Natural killer cell (primary cell): ENCODE results near the gene NHERF1. TPM values are rescaled to one million over a fixed set of nuclear protein-coding genes. Genes with fewer than 3 reads are reported as not detected.

Experiments
- ATAC-seq, 3 donors: fragments of 150-1000 bp in 2 of 3; fragments of 200-7000 bp in 1 of 3; cut with Tn5 transposase; 1 replicate in 1 of 3; 2 replicates in 2 of 3; pipeline ENCODE4 v1.10.0; 2021; ENCODE audit warnings: mild to moderate bottlenecking in 2 of 3, moderate library complexity in 2 of 3
- DNase-seq, 2 donors: peaks; one replicate each; pipeline versions ENCODE4 v3.0.0 to v3.0.0-alpha.2; 2013 to 2021; ENCODE audit warnings: mixed read lengths in 1 of 2
- H3K27ac ChIP-seq: one replicate; pipeline ENCODE4 v1.5.1; 2013; ENCODE audit warnings: mild to moderate bottlenecking, low read length
- H3K27me3 ChIP-seq: one replicate; pipeline ENCODE4 v1.6.1; 2013; ENCODE audit warnings: low read length; ENCODE audit not compliant: control insufficient read depth, insufficient read depth
- H3K36me3 ChIP-seq: one replicate; pipeline ENCODE4 v1.6.1; 2013; ENCODE audit warnings: low read length; ENCODE audit not compliant: control insufficient read depth, insufficient read depth
- H3K4me1 ChIP-seq: one replicate; pipeline ENCODE4 v1.6.1; 2013; ENCODE audit warnings: low read length; ENCODE audit not compliant: control insufficient read depth, insufficient read depth
- H3K4me3 ChIP-seq: one replicate; pipeline ENCODE4 v1.5.1; 2013; ENCODE audit warnings: low read length
- H3K9me3 ChIP-seq: one replicate; pipeline ENCODE4 v1.6.1; 2013; ENCODE audit warnings: low read length; ENCODE audit not compliant: control insufficient read depth, insufficient read depth
- H3K27ac Mint-ChIP-seq, 2 donors: one replicate each; pipeline ENCODE4 v1.8.0; 2022; ENCODE audit warnings: mild to moderate bottlenecking in 2 of 2, mixed read lengths in 2 of 2, moderate library complexity in 1 of 2
- H3K27me3 Mint-ChIP-seq, 2 donors: one replicate each; pipeline ENCODE4 v1.8.0; 2022; ENCODE audit warnings: low read depth in 2 of 2, mixed read lengths in 2 of 2
- H3K36me3 Mint-ChIP-seq: one replicate; pipeline ENCODE4 v1.8.0; 2022; ENCODE audit warnings: mixed read lengths
- H3K4me1 Mint-ChIP-seq, 2 donors: one replicate each; pipeline ENCODE4 v1.8.0; 2022; ENCODE audit warnings: mixed read lengths in 2 of 2
- H3K4me3 Mint-ChIP-seq: one replicate; pipeline ENCODE4 v1.8.0; 2022; ENCODE audit warnings: mild to moderate bottlenecking, moderate library complexity, mixed read lengths
- H3K9me3 Mint-ChIP-seq, 2 donors: one replicate each; pipeline ENCODE4 v1.8.0; 2022; ENCODE audit warnings: mixed read lengths in 2 of 2
- WGBS: methylation state at CpG from one replicate; pipeline ENCODE4 v1.1.7; 2013; ENCODE audit warnings: missing lambda C conversion rate; ENCODE audit not compliant: insufficient coverage; 5-methylcytosine and 5-hydroxymethylcytosine counted together
- intact Hi-C: fragments of 100-400 bp; cut with micrococcal nuclease; formaldehyde crosslinking; loops from one replicate; pipeline ENCODE4 v1.14.2; 2022
- total RNA-seq, 4 donors: library from RNA; stranded (reverse); fragments of 120-200 nt in 1 of 4; gene quantifications; one replicate each; pipeline versions ENCODE4 v1.2.3 to v1.2.4, GENCODE V29; 2013 to 2022
- TF ChIP-seq, protein P1 (sequence below): fragments of 200-600 bp; IDR thresholded peaks from one replicate; pipeline ENCODE4 v1.8.0; 2022; ENCODE audit warnings: antibody characterized with exemption

NHERF1 gene
- total RNA-seq, 3 donors from 2014 or later (not counting 1 experiment from before 2014, with no cell fraction given): 323 to 372 (median 362) TPM

DNA sequence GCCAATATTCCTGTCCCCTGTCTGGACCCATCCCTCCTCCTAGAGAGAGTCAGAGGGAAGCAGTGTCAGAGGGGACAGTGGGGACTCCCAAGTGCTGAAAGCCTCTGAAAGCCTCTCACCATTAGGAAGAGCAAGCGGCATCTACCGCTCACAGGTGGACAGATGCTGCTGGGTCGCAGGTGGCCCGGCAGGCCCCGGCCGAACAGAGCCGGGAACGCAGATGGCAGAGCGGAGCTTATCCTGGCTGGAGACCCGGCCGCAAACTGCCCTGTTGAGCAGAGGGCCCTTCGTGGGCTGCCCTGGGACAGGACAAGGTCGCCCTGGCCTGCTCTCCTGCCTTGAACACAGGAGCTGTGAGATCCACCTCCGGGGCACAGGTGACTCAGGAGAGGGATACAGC is 50.7 kb downstream of the NHERF1 start:
- intact Hi-C loops: no loop called here
- no peak overlapping the region for H3K27ac ChIP-seq
- H3K9me3 ChIP-seq: no peaks in the 10 kb centered on the region
- no peaks in the 10 kb centered on the region for H3K9me3 Mint-ChIP-seq
- no peaks in the 10 kb centered on the region for H3K36me3 Mint-ChIP-seq
- no peaks in the 10 kb centered on the region for H3K4me1 ChIP-seq
- H3K36me3 ChIP-seq: peaks cover 56% of the 10 kb centered on the region
- no peaks in the 10 kb centered on the region for H3K27me3 Mint-ChIP-seq
- WGBS: 98% methylated on average over 14 of the region's 14 CpGs
- ATAC-seq: no peak
- H3K27ac Mint-ChIP-seq: no peak overlapping the region
- no peak overlapping the region for H3K4me3 ChIP-seq
- H3K27me3 ChIP-seq: no peaks in the 10 kb centered on the region
- H3K4me1 Mint-ChIP-seq: peaks cover 0 to 2% of the 10 kb centered on the region in 2 donors
- TF ChIP-seq, protein P1, sequence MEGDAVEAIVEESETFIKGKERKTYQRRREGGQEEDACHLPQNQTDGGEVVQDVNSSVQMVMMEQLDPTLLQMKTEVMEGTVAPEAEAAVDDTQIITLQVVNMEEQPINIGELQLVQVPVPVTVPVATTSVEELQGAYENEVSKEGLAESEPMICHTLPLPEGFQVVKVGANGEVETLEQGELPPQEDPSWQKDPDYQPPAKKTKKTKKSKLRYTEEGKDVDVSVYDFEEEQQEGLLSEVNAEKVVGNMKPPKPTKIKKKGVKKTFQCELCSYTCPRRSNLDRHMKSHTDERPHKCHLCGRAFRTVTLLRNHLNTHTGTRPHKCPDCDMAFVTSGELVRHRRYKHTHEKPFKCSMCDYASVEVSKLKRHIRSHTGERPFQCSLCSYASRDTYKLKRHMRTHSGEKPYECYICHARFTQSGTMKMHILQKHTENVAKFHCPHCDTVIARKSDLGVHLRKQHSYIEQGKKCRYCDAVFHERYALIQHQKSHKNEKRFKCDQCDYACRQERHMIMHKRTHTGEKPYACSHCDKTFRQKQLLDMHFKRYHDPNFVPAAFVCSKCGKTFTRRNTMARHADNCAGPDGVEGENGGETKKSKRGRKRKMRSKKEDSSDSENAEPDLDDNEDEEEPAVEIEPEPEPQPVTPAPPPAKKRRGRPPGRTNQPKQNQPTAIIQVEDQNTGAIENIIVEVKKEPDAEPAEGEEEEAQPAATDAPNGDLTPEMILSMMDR: no peak
- no peak overlapping the region for H3K4me3 Mint-ChIP-seq
- DNase-seq: no peak

DNA sequence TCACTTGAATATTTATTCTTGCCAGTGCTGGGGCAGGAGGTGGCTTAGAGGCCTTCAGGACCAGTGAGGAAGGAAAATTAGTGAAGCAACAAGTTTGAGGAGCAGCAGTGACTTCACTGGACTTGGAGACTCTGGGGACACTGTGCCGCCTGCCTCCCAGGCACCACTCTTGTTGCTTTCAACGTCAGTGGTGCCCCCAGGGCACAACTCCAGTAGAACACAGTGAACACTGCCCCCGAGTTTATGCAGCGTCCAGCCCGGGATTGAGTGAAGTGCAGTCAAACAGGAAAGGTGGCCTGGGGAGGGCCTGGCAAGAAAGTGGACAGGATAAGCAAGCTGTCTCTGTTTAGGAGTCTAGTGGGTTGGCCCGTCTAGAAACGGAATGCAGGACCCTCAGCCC is 52.1 kb downstream of the NHERF1 start:
- Mint-ChIP-seq H3K27ac (no peak overlapping the region), H3K4me1 (peaks cover 0 to 5% of the 10 kb centered on the region in 2 donors), H3K27me3 (no peaks in the 10 kb centered on the region), H3K36me3 (no peaks in the 10 kb centered on the region), H3K9me3 (no peaks in the 10 kb centered on the region), H3K4me3 (no peak overlapping the region)
- Histone ChIP-seq H3K4me3 (no peak overlapping the region), H3K27ac (no peak overlapping the region), H3K4me1 (no peaks in the 10 kb centered on the region), H3K36me3 (peaks cover 54% of the 10 kb centered on the region), H3K27me3 (no peaks in the 10 kb centered on the region), H3K9me3 (no peaks in the 10 kb centered on the region)
- no peak for ATAC-seq
- no peak for DNase-seq
- TF ChIP-seq, protein P1: no peak
- intact Hi-C loops: no loop called here
- WGBS: 91% methylated on average over 7 of the region's 7 CpGs

DNA sequence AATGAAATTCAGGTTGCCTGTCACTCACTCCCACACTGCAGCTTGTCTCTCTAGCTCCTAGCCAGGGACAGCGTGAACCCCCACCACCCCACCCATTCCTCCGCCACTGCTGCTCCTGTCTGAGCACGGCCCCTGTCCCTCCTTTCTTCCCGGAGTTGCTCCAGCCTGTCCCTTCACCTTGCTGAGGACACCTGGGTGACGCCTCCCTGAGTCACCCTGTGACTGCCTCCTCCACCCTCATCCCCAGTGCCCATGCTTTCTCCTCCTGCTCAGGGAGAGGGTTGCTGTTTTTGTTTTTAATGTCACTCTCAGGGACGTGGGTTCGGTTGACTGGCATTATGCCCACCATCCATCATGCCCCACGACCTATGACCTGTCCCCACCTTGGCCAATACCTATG is 53.5 kb downstream of the NHERF1 start:
- H3K4me3 ChIP-seq: no peak overlapping the region
- Mint-ChIP-seq H3K4me1 (peaks cover 0 to 5% of the 10 kb centered on the region in 2 donors), H3K27ac (no peak overlapping the region), H3K9me3 (no peaks in the 10 kb centered on the region), H3K36me3 (no peaks in the 10 kb centered on the region), H3K4me3 (no peak overlapping the region), H3K27me3 (no peaks in the 10 kb centered on the region)
- H3K4me1 ChIP-seq: no peaks in the 10 kb centered on the region
- intact Hi-C loops: no loop called here
- no peak for ATAC-seq
- H3K27ac ChIP-seq: no peak overlapping the region
- TF ChIP-seq, protein P1: no peak
- H3K27me3 ChIP-seq: no peaks in the 10 kb centered on the region
- H3K9me3 ChIP-seq: no peaks in the 10 kb centered on the region
- peaks cover 45% of the 10 kb centered on the region for H3K36me3 ChIP-seq
- DNase-seq: no peak
- WGBS: 84% methylated on average over 8 of the region's 8 CpGs

DNA sequence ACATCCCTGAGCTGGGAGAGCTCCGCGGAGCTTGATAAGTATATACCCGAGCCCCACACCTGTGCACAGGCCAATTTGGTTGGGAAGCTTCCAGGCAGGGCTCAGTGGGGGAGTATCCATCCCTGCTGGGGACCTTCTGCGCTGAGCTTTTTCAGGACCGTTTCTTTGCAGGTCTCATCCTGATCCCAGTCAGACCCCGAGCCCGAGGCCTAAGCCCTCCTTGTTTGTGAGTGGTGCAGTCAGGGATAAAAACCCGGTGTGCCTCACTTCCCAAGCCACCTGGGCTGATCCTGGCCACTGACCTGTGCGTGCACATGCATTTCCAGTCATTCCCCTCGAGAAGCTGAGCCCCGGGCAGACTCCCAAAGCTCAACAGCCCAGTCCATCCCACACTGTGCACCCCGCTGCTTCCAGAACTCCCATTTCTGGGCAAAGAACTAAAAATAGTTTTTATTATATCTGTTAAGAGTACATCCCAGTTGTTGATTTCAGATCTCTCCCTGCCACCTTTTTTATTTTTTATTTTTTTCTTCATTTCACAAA is 55.0 kb downstream of the NHERF1 start:
- H3K27me3 ChIP-seq: no peaks in the 10 kb centered on the region
- H3K36me3 ChIP-seq: peaks cover 38% of the 10 kb centered on the region
- Mint-ChIP-seq H3K4me3 (no peak overlapping the region), H3K9me3 (no peaks in the 10 kb centered on the region), H3K36me3 (no peaks in the 10 kb centered on the region), H3K27me3 (no peaks in the 10 kb centered on the region), H3K4me1 (peaks cover 0 to 5% of the 10 kb centered on the region in 2 donors), H3K27ac (no peak overlapping the region)
- H3K4me3 ChIP-seq: no peak overlapping the region
- H3K4me1 ChIP-seq: no peaks in the 10 kb centered on the region
- no peaks in the 10 kb centered on the region for H3K9me3 ChIP-seq
- ATAC-seq (no peak), DNase-seq (no peak)
- intact Hi-C loops: no loop called here
- WGBS: 99% methylated on average over 12 of the region's 12 CpGs
- TF ChIP-seq, protein P1: no peak
- no peak overlapping the region for H3K27ac ChIP-seq
